ENCODE results near the gene GPR171.

DNA sequence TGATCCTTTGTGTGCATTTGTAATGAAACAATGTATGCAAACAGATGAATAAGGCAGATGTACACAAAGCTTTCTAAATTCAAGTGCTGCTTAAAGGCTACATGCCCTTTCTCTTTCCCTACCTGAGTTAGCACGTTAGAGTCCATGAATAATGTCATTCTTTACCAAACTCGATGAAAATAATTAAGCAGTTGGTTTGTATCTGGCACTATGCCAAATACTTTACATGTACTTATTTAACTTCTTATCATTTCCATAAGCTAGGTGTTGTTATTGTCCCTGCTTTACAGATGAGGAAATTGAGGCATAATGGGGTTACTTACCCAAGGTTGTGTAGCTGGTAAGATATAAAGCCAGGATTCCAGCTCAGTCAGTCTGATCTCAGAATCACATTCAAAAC is 2.4 kb downstream of the GPR171 start:
- TF ChIP-seq TCF7L2 (IDR thresholded peaks at IDR 0.05; ENCODE audit: low read depth, low read length), result no peak
- no peak for TF ChIP-seq CTCF (IDR thresholded peaks at IDR 0.05)
- TF ChIP-seq POLR2AphosphoS5 (IDR thresholded peaks at IDR 0.05; ENCODE audit: low read depth, low read length), result no peak
